Dermis lymphatic vessel endothelial cell (primary cell): ENCODE measurements around the gene URGCP. TPM values are rescaled to one million over a fixed set of nuclear protein-coding genes. Genes with fewer than 3 reads are reported as not detected.

ENCODE experiments used
- total RNA-seq: library from RNA; depleted of rRNA; stranded (reverse); fragments of >200 nt; gene quantifications from 2 replicates; pipeline ENCODE4 v1.2.1, GENCODE V29; 2014

URGCP gene, protein sequence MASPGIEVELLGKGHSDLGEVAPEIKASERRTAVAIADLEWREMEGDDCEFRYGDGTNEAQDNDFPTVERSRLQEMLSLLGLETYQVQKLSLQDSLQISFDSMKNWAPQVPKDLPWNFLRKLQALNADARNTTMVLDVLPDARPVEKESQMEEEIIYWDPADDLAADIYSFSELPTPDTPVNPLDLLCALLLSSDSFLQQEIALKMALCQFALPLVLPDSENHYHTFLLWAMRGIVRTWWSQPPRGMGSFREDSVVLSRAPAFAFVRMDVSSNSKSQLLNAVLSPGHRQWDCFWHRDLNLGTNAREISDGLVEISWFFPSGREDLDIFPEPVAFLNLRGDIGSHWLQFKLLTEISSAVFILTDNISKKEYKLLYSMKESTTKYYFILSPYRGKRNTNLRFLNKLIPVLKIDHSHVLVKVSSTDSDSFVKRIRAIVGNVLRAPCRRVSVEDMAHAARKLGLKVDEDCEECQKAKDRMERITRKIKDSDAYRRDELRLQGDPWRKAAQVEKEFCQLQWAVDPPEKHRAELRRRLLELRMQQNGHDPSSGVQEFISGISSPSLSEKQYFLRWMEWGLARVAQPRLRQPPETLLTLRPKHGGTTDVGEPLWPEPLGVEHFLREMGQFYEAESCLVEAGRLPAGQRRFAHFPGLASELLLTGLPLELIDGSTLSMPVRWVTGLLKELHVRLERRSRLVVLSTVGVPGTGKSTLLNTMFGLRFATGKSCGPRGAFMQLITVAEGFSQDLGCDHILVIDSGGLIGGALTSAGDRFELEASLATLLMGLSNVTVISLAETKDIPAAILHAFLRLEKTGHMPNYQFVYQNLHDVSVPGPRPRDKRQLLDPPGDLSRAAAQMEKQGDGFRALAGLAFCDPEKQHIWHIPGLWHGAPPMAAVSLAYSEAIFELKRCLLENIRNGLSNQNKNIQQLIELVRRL
- total RNA-seq: 20.5 and 23.1 TPM in 2 replicates

DNA sequence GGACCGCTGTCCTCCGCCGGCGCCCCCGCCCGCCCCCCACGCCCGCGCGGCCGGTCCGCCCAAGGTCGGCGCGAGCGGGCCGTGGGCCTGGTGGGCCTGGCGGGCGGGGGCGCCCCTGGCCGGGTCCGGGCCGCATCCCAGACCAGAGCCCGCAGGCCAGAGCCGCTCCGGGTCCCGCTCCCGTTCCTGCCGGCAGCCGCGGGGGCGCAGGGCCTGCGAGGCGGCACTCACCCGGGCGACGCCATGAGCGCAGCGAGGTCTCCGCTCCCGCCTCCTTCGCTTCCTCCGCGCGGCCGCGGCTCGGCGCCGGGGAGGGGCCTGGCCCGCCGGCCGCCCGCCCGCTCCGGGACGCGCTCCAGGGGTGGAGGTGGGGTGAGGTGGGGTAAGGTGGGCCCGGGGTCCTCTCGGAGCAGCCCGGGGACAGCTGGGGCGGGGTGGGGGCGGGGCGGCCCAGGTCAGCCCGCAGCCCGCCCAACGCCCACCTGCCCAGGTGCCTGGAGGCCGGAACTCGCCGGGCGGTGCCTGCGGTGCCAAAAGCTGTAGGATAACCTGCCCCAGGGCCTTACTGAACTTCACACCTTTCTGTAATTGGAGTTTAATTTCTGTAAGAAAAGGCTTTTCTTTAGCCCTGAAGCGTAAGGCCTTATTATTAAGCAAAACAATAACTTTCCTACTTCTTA lies at the start of gene URGCP:
Gene URGCP (minus strand): TSS at position 266 of the 680 bp plus-strand sequence. CDS start 21 bp downstream, at position 245.

GRCh38 chr7:43925984-43926797 lies 19.8 kb upstream of the URGCP start, which contains the start of gene UBE2D4:
Gene UBE2D4 (plus strand): TSS chr7:43926436. CDS start chr7:43926533, 97 bp downstream.

DNA sequence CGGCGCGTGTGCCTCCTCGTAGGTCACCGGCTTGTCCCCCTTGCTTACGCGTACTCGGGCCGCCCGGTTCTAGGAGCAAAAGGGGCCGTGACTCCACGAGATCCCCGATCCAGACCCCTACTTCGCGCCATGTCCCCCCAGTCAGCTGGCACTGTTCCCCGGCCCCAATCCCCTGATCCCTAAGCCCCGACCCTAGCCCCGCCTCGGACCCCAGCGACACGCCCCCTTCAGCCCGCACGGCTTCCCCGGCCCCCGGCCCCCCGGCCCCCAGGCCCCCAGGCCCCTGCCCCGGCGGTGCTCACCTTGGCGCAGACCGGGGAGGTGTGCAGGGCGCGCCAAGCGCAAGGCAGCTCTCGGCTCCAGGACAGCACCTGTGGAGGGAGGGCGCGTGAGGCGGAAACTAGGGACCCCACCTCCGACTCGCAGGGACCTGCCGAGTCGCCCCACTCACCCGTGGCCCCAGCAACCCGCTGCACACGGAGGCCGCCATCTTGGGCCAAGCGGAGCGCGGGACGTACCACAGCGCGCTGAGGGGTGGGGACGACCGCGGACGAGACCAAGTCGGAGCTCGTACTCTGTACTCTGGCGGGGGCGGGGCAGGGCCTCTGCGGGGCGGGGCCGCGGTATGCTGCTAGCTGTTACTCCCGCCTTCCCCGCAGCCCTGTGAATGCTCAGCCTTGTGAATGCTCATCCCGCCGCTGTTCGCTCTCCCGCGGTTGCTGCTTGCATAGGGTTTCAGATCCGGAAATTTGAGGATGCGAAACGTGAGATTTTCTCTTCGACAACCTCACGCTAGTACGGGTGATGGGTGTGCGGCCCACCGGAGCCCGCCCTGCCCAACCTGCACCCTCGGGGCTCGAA lies 37.2 kb downstream of the URGCP start, which contains the start of gene MRPS24:
Gene MRPS24 (minus strand): TSS at position 512 of the 861 bp plus-strand sequence. CDS start 22 bp downstream, at position 490.

Other genes with a start within 250 kb of the URGCP start
- gene COA1, start 177.1 kb downstream of the URGCP start, total RNA-seq: 25.8 and 40.7 TPM in 2 replicates
- gene BLVRA, start 147.9 kb downstream of the URGCP start, total RNA-seq: 22.3 and 22.8 TPM in 2 replicates
- 48.7 and 59.5 TPM in 2 replicates for gene MRPS24, start 37.1 kb downstream of the URGCP start, total RNA-seq
- 3.8 and 5.3 TPM in 2 replicates for gene UBE2D4, start 19.8 kb upstream of the URGCP start, total RNA-seq
- not detected in 2 replicates for gene SPDYE1, start 91.3 kb upstream of the URGCP start, total RNA-seq
- 99.4 and 116 TPM in 2 replicates for gene DBNL, start 138.1 kb upstream of the URGCP start, total RNA-seq
- gene PGAM2, start 159.0 kb upstream of the URGCP start, total RNA-seq: not detected in 2 replicates
- 5.6 and 7.1 TPM in 2 replicates for gene POLM, start 175.9 kb upstream of the URGCP start, total RNA-seq
- 10.2 and 14.4 TPM in 2 replicates for gene AEBP1, start 197.7 kb upstream of the URGCP start, total RNA-seq
- 28.0 and 44.7 TPM in 2 replicates for gene POLD2, start 217.0 kb upstream of the URGCP start, total RNA-seq
- not detected in 2 replicates for gene MYL7, start 234.7 kb upstream of the URGCP start, total RNA-seq